GM12878 (cell line): ENCODE data around the gene PRPSAP2. TPM values are rescaled to one million over a fixed set of nuclear protein-coding genes. Genes with fewer than 3 reads are reported as not detected.

Experiments
- ESRRA ChIP-seq: IDR thresholded peaks from 2 replicates; pipeline ENCODE4 v1.6.1; 2012; ENCODE audit warnings: mild to moderate bottlenecking, low read length, improper control_type of control experiment
- MEF2B ChIP-seq: fragments of 450-650 bp; IDR thresholded peaks from 2 replicates; pipeline ENCODE4 v1.6.1; 2018; ENCODE audit warnings: mild to moderate bottlenecking, moderate library complexity; ENCODE audit not compliant: partially characterized antibody, poor library complexity, severe bottlenecking
- MYC ChIP-seq: IDR thresholded peaks from 2 replicates; pipeline ENCODE4 v1.6.1; 2011; ENCODE audit warnings: mild to moderate bottlenecking, low read length, moderate library complexity, inconsistent platforms; ENCODE audit not compliant: insufficient read depth, insufficient replicate concordance, insufficient read length, severe bottlenecking
- NR2C1 ChIP-seq: fragments of 450-650 bp; IDR thresholded peaks from 2 replicates; pipeline ENCODE4 v1.6.1; 2017; ENCODE audit warnings: antibody characterized with exemption, mild to moderate bottlenecking, moderate library complexity
- POLR2AphosphoS5 ChIP-seq: IDR thresholded peaks from 2 replicates; pipeline ENCODE4 v1.6.1; 2011; ENCODE audit warnings: mild to moderate bottlenecking, low read length, inconsistent platforms
- RAD51 ChIP-seq: fragments of 450-650 bp; IDR thresholded peaks from 2 replicates; pipeline ENCODE4 v1.6.1; 2016; ENCODE audit warnings: moderate library complexity, mild to moderate bottlenecking, inconsistent platforms
- SUPT20H ChIP-seq: IDR thresholded peaks from 2 replicates; pipeline ENCODE4 v1.6.1; 2011; ENCODE audit warnings: low read depth, mild to moderate bottlenecking, low read length, moderate library complexity, borderline replicate concordance; ENCODE audit not compliant: control insufficient read depth
- TCF7 ChIP-seq: IDR thresholded peaks from 2 replicates; pipeline ENCODE4 v1.6.1; 2014; ENCODE audit warnings: antibody characterized with exemption, borderline replicate concordance
- USF1 ChIP-seq: IDR thresholded peaks from 2 replicates; pipeline ENCODE4 v1.6.1; 2011; ENCODE audit warnings: borderline replicate concordance, low read depth, mild to moderate bottlenecking, moderate library complexity, mixed read lengths, low read length; ENCODE audit not compliant: insufficient read depth; ENCODE audit errors: extremely low read length
- ZBTB11 ChIP-seq: fragments of 450-650 bp; formaldehyde crosslinking; IDR thresholded peaks from 2 replicates; pipeline ENCODE4 v1.5.0; 2022; ENCODE audit warnings: mild to moderate bottlenecking, missing genetic modification characterization
- ZNF274 ChIP-seq: IDR thresholded peaks from one replicate; pipeline ENCODE4 v1.8.0; 2011; ENCODE audit not compliant: insufficient read length, insufficient read depth
- polyA plus RNA-seq, 11 experiments: library from polyadenylated mRNA; depleted of rRNA in 4 of 11; unstranded in 6 of 11; stranded (reverse) in 5 of 11; fragments of >200 nt; fragmentation: Nextera tagmentation in 4 of 11; fragmentation: Illumina TruSeq in 1 of 11; extraction: Ambion mirVana in 4 of 11; extraction: Trizol in 1 of 11; gene quantifications; 1 replicate in 1 of 11; 2 replicates in 10 of 11; pipeline versions ENCODE4 v1.2.1 to v1.2.3, GENCODE V29; 2011 to 2016; ENCODE audit warnings: inconsistent platforms in 2 of 11, missing spikeins in 2 of 11, low read depth in 1 of 11
- total RNA-seq, 4 experiments: library from RNA; depleted of rRNA in 3 of 4; stranded (reverse); fragments of >200 nt in 3 of 4; fragmentation: Illumina TruSeq in 1 of 4; extraction: Trizol in 1 of 4; gene quantifications; 2 replicates each; pipeline versions ENCODE4 v1.2.1 to v1.2.3, GENCODE V29; 2013 to 2021
- TF ChIP-seq, protein P1 (sequence below): fragments of 450-650 bp; formaldehyde crosslinking; IDR thresholded peaks from 2 replicates; pipeline ENCODE4 v1.4.0; 2022; ENCODE audit warnings: mild to moderate bottlenecking, moderate library complexity
- TF ChIP-seq, protein P2 (sequence below): IDR thresholded peaks from 2 replicates; pipeline ENCODE4 v1.6.1; 2012; ENCODE audit warnings: improper control_type of control experiment, low read depth, low read length; ENCODE audit not compliant: insufficient replicate concordance
- TF ChIP-seq, protein P3 (sequence below): fragments of 450-650 bp; IDR thresholded peaks from 2 replicates; pipeline ENCODE4 v1.6.1; 2017; ENCODE audit warnings: low read depth, mild to moderate bottlenecking, moderate library complexity

PRPSAP2 gene
- total and polyA plus RNA-seq, 10 of the 15 experiments (the other 5 are each of a cell fraction or from before 2014, with no cell fraction given), result 33.2 to 102 (median 83.8) TPM

DNA sequence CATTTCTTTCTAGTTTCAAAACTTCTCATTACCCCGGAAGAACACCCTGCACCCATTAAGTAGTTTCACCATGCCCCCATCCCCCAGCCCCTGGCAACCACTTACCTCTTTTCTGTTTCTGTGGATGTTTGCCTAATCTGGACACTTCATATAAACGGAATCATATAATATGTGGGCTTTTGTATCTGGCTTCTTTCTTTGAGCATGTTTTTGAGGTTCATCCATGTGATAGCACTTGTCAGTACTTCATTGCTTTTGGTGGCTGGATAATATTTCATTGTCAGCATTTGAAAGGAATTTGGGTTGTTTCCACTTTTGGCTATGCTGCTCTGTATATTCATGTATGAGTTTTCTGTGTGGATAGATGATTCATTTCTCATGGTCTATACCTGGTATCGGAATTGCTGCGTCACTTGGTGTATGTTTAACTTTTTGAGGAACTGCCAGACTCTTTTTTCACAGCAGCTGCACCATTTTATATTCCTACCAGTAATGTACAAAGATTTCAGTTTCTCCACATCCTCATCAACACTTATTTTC, 64.1 kb downstream of the PRPSAP2 start (continued):
- TF ChIP-seq NR2C1 (peak; percentile 85), RAD51 (peak; percentile 37), ESRRA (no peak), MEF2B (peak; percentile 89), POLR2AphosphoS5 (peak; percentile 31; the same call in 1 of the 2 replicates), SUPT20H (no peak), ZBTB11 (no peak), TCF7 (0 out of 2 replicates have a peak, but pooled peaks have one; percentile 28), USF1 (no peak), ZNF274 (no peak), MYC (no peak)
- TF ChIP-seq, protein P1, sequence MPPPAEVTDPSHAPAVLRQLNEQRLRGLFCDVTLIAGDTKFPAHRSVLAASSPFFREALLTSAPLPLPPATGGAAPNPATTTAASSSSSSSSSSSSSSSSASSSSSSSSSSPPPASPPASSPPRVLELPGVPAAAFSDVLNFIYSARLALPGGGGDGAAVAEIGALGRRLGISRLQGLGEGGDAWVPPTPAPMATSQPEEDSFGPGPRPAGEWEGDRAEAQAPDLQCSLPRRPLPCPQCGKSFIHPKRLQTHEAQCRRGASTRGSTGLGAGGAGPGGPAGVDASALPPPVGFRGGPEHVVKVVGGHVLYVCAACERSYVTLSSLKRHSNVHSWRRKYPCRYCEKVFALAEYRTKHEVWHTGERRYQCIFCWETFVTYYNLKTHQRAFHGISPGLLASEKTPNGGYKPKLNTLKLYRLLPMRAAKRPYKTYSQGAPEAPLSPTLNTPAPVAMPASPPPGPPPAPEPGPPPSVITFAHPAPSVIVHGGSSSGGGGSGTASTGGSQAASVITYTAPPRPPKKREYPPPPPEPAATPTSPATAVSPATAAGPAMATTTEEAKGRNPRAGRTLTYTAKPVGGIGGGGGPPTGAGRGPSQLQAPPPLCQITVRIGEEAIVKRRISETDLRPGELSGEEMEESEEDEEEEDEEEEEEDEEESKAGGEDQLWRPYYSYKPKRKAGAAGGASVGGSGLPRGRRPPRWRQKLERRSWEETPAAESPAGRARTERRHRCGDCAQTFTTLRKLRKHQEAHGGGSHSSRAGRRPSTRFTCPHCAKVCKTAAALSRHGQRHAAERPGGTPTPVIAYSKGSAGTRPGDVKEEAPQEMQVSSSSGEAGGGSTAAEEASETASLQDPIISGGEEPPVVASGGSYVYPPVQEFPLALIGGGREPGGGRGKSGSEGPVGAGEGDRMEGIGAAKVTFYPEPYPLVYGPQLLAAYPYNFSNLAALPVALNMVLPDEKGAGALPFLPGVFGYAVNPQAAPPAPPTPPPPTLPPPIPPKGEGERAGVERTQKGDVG, result no peak
- TF ChIP-seq, protein P2, sequence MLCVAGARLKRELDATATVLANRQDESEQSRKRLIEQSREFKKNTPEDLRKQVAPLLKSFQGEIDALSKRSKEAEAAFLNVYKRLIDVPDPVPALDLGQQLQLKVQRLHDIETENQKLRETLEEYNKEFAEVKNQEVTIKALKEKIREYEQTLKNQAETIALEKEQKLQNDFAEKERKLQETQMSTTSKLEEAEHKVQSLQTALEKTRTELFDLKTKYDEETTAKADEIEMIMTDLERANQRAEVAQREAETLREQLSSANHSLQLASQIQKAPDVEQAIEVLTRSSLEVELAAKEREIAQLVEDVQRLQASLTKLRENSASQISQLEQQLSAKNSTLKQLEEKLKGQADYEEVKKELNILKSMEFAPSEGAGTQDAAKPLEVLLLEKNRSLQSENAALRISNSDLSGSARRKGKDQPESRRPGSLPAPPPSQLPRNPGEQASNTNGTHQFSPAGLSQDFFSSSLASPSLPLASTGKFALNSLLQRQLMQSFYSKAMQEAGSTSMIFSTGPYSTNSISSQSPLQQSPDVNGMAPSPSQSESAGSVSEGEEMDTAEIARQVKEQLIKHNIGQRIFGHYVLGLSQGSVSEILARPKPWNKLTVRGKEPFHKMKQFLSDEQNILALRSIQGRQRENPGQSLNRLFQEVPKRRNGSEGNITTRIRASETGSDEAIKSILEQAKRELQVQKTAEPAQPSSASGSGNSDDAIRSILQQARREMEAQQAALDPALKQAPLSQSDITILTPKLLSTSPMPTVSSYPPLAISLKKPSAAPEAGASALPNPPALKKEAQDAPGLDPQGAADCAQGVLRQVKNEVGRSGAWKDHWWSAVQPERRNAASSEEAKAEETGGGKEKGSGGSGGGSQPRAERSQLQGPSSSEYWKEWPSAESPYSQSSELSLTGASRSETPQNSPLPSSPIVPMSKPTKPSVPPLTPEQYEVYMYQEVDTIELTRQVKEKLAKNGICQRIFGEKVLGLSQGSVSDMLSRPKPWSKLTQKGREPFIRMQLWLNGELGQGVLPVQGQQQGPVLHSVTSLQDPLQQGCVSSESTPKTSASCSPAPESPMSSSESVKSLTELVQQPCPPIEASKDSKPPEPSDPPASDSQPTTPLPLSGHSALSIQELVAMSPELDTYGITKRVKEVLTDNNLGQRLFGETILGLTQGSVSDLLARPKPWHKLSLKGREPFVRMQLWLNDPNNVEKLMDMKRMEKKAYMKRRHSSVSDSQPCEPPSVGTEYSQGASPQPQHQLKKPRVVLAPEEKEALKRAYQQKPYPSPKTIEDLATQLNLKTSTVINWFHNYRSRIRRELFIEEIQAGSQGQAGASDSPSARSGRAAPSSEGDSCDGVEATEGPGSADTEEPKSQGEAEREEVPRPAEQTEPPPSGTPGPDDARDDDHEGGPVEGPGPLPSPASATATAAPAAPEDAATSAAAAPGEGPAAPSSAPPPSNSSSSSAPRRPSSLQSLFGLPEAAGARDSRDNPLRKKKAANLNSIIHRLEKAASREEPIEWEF, result no peak
- TF ChIP-seq, protein P3, sequence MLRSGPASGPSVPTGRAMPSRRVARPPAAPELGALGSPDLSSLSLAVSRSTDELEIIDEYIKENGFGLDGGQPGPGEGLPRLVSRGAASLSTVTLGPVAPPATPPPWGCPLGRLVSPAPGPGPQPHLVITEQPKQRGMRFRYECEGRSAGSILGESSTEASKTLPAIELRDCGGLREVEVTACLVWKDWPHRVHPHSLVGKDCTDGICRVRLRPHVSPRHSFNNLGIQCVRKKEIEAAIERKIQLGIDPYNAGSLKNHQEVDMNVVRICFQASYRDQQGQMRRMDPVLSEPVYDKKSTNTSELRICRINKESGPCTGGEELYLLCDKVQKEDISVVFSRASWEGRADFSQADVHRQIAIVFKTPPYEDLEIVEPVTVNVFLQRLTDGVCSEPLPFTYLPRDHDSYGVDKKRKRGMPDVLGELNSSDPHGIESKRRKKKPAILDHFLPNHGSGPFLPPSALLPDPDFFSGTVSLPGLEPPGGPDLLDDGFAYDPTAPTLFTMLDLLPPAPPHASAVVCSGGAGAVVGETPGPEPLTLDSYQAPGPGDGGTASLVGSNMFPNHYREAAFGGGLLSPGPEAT, result peak; percentile 92
